ENCODE results near the gene NUP42.
"Not testable (repeated sequence)": the region's sequence is repeated elsewhere in the genome, so short reads cannot be mapped to it uniquely, and the experiment has no call there.

Gene NUP42, protein sequence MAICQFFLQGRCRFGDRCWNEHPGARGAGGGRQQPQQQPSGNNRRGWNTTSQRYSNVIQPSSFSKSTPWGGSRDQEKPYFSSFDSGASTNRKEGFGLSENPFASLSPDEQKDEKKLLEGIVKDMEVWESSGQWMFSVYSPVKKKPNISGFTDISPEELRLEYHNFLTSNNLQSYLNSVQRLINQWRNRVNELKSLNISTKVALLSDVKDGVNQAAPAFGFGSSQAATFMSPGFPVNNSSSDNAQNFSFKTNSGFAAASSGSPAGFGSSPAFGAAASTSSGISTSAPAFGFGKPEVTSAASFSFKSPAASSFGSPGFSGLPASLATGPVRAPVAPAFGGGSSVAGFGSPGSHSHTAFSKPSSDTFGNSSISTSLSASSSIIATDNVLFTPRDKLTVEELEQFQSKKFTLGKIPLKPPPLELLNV

DNA sequence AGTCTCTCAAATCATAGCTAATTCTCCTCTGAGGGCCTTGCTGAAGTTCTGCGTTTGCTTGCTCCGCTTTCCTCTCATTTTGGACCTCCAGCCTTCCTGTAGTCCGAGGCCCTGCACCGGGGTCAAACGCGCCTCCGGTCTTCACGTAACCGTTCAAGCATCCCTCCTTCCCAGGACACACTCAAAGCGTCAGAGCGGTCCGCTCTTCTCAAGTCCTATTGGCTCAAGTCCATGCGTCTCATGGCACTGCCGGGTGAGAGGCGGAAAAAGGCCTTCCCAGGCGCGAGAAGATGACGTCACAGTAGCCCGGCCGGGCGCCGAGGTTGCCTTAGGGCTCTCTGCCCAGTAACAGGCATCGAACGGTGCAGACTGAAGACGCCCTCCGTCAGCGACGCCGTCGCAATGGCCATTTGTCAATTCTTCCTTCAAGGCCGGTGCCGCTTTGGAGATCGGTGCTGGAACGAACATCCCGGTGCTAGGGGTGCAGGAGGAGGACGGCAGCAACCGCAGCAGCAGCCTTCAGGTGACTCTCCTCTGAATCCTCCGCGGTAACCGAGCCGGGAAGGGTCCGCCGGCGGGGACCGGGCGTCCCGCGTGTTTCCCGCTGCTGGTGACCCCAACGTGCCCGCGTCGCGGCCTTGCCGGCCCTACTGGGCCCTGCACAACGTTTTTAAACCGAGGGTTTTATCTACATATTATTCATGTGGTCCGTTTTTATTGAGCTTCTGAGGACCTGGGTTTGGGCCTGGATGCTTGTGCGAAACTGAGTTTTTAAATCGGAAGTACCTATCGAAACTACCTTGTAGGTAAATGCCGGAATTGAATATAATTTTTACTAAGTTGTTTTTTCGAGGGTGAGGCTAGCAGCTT lies at the start of gene NUP42:
Gene NUP42, plus strand, starts transcription at position 365 of the 870 bp plus-strand sequence. Its CDS starts 38 bp downstream, at position 403.
- DNase-seq = peak; percentile 92

DNA sequence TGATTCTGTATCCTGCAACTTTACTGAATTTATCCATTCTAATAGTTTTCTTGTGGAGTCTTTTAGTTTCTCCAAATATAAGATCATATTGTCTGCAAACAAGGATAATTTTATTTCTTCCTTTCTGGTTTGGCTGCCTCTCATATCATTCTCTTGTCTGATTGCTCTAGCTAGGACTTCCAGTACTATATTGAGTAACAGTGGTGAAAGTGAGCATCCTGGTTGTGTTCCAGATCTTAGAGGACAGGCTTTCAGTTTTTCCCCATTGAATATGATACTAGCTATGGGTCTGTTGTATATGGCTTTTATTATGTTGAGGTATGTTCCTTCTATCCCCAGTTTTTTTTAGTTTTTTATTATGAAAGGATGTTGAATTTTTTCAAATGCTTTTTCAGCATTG lies 48.1 kb upstream of the NUP42 start:
- DNase-seq = no peak

DNA sequence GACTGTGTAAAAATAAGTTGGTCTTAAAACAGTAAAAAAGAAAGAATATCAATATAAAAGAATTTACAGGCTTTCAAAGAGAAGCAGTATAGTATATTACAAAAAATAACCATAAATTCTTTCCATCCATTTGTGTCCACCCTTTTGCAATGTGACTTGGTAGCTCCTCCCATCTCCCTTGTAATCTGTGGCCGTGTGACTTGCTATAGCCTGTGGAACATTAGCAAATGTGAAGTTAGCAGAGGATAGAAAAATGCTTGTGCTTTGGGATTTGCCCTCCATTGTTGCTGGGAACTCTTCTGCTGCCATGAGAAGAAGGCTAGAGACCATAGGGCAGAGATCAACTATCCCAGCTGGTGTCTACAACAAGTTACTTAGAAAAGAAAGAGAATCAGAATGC lies 46.1 kb upstream of the NUP42 start:
- DNase-seq = no peak

DNA sequence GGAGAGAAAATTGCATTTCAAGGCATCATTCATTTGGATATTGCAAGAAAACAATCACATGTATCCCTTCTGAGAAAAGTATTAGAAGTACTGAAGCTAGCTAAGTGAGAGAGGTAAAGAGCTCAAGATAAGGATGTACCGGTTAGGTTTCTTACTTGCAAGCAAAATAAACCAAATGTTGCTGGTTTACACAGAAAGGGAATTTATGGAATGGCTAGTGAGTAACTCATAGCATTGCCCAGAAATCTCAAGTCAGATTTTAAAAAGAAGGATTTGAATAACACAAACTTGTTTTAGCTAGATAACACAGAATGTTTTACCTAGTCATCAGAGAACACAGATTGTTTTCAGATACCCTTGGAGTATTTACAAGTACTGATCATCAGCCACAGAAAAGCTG lies 45.6 kb upstream of the NUP42 start:
- no peak for DNase-seq

DNA sequence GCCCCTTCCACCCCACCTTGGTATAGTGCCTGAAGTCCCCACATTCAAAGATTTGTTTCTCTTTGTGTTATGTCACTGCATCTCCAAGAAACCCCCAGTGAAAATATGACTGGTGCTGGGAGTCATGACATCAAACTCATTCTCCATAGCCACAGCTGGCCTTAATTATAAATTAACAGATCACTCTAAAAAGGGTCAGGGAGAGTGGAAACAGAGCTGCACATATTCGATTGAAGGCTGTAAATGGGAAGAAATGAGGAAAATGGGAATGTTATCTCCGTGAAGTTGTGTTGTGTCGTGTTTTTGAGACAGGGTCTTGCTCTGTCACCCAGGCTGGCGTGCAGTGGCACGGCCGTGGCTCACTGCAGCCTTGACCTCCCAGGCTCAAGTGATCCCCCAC lies 24.2 kb upstream of the NUP42 start:
- no peak for DNase-seq

DNA sequence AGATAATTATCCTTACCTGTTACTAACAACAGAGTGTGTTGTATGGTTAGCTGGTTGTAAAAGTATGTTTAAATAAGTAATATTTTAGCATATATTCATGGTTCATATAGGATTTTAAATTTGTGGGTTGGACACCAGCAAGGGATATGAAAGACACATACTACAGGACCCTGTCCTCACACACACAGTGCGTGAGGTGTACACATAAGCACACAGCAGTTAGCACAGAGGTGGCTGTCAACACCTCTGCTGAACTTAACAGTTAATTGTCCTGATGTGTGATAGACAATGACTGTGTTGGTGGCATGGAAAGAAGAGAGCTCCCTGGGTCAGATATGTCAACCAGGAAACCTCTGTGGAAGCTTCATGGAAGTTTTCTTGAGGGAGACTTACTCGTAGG lies 23.3 kb upstream of the NUP42 start:
- DNase-seq = no peak

DNA sequence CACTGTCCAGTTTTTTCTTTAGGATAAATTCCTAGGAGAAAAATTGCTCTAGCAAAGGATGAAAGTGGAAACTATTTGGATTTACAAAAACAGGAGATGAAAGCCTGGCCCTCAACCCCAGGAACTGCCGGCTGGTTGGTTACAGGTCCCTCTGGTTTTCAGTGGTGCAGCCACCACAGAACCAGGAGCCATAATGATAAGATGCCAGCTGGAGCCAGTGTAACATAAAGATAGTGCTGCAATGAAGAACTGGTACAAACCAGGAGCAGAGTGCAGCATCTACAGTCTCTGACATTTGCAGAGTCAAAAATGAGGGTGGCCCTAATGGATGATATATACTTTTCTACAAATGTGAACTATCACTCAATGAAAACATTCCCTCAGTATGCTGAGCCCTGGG lies 20.4 kb upstream of the NUP42 start:
- no peak for DNase-seq

DNA sequence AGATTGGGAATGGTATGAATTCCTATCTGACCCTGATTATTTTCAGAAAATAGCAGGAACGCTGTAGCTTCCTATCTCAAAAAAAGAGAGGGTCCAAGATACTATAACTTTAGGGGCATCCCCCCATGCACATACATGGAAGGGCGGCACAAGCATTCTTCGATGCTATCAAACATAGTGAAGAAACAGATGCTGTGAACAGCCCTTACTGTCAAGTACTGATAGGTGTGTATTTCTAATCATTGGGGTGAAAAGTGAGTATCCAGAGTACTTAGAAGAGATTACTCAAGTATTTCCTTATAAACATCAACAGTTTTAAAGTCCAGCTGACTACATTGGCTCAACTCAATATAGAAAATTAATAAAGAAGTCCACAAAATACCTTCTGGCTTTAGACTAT lies 17.0 kb upstream of the NUP42 start:
- DNase-seq = no peak

DNA sequence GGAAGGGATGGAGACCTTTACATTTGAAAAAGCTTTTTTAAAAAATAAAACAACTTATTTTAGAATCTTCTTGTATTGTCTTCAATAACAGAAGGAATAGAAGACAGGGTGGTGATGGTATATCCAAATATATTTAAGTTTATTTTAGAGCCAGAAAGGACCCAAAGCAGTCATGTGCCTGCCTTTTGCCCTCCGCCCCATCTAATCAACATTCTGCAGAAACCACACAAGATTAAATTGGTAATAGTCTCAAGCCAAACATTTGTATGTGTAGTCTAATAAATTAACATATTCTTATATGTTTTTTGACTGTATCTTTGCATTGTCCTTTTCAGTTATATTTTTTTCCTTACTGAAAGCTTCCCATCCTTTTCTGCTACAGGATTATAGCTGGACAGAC lies 16.5 kb upstream of the NUP42 start:
- no peak for DNase-seq

DNA sequence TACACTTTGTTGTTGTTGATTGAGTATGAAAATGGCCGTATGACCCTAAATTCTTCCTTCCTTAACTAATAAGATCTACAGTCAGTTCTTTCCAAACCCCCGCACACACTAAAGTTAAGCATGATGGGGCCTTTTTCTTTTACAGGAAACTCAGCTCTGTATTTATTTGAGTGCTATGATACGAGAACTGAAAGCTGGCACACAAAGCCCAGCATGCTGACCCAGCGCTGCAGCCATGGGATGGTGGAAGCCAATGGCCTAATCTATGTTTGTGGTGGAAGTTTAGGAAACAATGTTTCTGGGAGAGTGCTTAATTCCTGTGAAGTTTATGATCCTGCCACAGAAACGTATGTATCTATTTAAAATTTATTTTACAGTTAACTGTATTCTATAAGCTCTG lies 14.2 kb upstream of the NUP42 start:
- no peak for DNase-seq

DNA sequence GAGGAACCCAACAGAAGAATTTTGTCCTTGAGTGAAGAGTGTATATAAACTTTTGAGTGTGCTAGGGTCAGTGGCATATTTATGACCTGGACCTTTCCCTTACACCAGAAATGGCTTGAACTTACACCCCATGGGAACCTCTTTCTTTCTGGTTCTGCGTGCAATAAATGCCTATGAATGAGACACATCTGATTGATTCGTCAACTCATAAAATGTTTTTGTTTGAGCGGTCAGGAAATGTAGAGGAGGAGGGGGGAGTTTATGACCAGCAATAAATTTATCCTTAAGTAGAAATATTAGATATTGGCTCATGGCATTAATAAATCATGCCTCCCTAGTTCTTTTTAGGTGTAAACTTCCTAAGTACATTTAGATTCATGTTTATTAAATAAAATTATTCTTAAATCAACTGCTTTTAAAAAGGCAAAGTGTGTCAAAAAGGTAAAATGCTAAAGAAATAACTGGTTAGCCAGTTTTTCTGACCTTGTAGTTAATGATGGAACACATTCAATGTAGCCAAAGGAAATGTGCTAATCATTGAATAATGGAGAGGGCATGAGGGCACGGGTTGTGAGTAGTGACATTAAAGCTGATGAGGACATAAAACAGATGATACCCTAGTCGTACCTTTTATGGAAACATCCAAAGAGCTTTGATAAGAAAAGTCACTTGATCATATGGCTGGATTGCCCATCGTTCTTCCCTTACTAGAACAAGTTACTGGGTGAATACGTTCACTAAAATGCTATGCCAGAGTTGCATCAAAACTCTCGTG lies 13.6 kb upstream of the NUP42 start:
- no peak for DNase-seq

DNA sequence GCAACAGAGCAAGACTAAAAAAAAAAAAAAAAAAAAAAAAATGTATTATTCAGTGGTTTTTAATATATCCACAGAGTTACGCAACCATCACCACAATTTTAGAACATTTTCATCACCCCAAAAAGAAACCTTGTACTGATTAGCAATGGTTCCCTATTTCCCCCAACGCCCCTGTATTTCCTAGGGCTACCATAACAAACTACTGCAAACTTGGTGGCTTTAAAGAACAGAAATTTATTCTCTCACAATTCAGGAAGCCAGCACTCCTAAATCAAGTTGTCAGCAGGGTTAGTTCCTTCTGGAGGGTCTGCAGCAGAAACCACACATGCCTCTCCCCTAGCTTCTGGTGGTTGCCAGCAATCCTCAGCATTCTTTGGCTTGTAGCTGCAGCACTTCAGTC lies 5.9 kb upstream of the NUP42 start:
- no peak for DNase-seq

DNA sequence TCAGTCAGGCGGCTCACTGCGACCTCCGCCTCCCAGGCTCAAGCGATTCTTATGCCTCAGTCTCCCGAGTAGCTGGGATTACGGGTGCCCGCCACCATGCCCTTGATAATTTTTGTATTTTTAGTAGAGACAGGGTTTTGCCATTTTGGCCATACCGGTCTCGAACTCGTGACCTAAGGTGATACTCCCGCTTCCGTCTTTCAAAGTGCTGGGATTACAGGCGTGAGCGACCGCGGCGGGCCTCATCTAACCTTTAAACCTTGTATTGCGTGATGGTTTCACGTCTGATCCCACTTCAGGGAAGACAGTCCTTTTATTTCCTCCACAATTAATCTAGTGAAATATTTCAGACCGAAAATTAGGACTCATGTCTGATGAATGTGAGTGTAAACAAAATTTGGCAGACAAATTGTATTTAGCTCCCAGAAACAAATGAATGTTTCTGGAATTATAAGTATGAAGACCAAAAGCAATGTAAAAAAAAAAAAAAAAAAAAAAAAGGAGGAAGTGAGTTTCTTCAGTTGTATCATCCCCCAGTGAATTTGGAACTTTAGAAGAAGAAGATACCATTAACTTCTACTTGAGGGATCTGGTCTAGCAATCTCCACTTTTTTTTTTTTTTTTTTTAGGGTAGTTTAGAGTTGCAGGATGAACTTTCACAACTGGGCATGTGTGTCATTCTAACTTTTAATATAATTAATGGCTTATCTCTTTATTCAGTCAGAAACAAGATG lies 1.6 kb downstream of the NUP42 start:
- no peak for DNase-seq

DNA sequence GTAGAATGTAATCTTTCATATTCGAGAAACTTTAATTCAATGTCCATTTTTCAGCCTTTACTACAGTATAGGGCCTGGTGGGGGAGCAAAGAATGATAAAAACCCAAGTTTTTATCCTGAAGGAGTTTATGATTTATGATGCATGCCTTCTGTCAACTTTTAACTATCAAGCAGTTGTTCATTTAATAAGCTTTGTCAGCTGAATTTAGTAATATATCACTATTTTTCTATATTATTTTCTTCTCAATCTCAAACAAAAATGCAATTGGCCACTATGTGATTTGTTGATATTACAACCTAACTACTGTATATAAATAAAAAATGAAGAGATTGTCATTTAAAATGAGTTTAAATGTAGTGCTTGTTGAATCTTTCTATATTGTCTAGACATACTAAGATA lies 2.4 kb downstream of the NUP42 start:
- no peak for DNase-seq

DNA sequence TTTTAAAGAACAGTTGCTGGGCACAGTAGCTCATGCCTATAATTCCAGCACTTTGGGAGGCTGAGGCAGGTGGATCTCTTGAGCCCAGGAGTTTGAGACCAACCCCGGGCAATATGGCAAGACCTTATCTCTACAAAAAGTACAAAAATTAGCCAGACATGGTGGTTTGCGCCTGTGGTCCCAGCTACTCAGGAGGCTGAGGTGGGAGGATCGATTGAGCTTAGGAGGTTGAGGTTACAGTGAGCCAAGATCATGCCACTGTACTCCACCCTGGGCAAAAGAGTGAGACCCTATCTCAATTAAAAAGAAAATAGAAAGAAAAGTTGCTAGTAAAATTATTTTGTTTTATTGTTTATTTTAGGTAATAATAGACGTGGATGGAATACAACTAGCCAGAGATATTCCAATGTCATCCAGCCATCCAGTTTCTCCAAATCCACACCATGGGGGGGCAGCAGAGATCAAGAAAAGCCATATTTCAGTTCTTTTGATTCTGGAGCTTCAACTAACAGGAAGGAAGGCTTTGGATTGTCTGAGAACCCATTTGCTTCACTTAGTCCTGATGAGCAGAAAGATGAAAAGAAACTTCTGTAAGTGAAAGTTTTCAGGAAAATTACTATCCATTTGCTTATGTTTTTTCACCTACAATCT lies 3.0 kb downstream of the NUP42 start:
- DNase-seq = no peak

DNA sequence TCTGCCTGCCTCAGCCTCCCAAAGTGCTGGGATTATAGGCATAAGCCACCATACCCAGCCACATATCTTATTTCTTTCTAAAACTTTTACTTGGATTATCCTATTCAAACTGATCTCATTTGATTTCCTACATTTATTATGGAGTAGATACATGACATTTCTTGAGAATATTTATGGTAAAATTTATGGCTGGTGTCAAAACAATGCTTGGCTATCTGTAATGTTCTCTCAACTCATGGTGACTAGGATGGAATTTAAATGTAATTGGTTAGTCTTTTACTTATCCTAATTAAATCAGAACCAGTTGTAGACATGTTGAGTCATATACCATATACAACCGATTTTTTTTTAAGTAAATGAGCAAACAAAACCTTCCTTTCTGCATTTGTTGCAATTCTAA lies 4.1 kb downstream of the NUP42 start:
- DNase-seq = no peak

DNA sequence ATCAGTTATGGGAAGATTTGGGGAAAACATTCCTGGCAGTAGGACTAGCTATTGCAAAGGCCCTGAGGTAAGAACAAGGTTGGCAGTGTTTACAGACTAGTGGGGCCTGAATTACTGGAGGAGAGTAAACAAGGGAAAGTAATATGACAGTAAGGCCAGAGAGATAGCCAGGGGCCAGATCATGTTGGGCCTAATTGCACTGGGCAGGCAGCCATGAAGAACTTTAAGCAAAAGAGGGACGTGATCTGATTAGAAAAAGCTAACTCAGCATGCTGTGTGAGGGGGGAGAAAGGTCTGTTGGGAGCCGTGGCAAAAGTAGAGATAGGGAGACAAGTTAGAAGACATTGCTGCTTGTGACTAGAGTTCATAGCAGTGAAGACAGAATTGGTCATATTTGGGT lies 9.2 kb downstream of the NUP42 start:
- DNase-seq = no peak

DNA sequence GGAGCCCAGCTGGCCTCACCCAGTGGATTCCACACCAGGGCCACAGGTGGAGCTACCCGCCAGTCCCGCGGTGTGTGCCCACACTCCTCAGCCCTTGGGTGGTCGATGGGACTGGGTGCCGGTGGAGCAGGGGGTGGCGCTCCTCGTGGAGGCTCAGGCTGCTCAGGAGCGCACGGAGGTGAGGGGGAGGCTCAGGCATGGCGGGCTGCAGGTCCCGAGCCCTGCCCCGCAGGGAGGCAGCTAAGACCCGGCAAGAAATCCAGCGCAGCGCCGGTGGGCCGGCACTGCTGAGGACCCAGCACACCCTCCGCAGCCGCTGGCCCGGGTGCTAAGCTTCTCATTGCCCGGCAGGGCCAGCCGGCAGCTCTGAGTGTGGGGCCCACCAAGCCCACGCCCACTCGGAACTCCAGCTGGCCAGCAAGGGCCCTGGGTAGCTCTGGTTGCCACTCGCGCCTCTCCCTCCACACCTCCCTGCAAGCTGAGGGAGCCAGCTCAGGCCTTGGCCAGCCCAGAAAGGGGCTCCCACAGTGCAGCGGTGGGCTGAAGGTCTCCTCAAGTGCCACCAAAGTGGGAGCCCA lies 11.9 kb downstream of the NUP42 start:
- not testable (repeated sequence) for DNase-seq

DNA sequence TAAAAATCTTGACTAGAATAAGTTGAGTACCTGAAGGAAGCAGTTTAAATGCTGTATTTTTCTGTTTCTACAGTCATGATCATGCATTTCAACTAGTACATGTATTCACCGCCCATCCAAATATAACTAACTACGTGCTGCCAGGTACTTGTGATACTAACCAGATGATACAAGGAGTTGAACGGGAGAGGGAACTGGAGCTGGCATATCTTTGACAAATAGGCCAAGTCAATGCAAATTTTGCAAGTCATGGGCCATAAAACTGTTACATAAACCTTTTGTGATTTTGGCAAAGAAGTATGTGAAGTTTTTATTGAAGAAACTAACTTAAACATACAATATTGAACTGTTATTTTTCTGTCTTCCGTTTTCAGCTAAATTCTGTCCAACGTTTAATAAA lies 14.5 kb downstream of the NUP42 start:
- DNase-seq = no peak

DNA sequence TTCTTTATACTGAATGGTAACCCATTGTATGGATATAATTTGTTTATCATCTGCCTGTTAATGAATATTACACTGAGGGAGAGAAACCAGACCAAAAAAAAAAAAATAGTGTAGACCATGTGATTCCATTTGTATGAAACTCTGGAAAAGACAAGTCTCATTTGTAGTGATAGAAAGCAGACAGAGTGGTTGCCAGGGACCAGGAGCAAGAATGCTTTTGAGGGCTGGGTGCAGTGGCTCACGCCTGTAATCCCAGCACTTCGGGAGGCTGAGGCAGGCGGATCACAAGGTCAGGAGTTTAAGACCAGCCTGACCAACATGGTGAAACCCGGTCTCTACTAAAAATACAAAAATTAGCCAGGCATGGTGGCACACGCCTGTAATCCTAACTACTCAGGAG lies 15.9 kb downstream of the NUP42 start:
- DNase-seq = not testable (repeated sequence)

DNA sequence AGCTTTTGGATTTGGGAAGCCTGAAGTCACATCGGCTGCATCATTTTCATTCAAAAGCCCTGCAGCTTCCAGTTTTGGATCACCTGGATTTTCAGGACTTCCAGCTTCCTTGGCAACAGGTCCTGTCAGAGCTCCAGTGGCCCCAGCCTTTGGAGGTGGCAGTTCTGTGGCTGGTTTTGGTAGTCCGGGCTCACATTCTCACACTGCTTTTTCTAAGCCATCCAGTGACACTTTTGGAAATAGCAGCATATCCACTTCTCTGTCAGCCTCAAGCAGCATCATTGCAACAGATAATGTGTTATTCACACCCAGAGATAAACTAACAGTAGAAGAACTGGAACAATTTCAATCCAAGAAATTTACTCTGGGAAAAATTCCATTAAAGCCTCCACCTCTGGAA lies 18.5 kb downstream of the NUP42 start:
- DNase-seq = no peak

DNA sequence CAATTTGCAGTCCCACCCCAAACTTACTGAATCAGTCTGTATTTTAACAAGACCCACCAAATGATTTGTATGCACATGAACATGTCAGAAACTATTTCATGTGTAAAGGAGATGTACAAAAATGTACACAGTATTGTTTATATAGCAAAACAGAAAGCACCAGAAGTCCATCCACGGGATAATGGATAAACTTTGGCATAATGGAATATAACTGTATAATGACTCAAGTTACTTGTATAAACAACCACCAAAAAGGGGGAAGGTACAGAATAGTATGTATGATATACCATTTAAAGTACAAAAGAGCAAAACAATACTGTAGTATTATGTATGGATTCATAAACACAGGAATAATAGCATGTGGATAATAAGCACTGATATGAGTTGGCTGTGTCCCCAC lies 22.4 kb downstream of the NUP42 start:
- no peak for DNase-seq
